GM23338 (cell line): ENCODE measurements around the gene CASQ2. TPM values are rescaled to one million over a fixed set of nuclear protein-coding genes. Genes with fewer than 3 reads are reported as not detected.

ENCODE experiments used
- EZH2phosphoT487 ChIP-seq: fragments of 200-600 bp; sonication (generic); IDR thresholded peaks from one replicate; pipeline ENCODE4 v1.8.1; 2018; ENCODE audit warnings: antibody characterized with exemption; ENCODE audit not compliant: unreplicated experiment
- JUNB ChIP-seq: IDR thresholded peaks from one replicate; pipeline ENCODE4 v1.6.1; 2016; ENCODE audit warnings: antibody characterized with exemption; ENCODE audit not compliant: unreplicated experiment
- NANOG ChIP-seq: IDR thresholded peaks from 2 replicates; pipeline ENCODE4 v1.6.1; 2016; ENCODE audit warnings: antibody characterized with exemption, borderline replicate concordance
- POLR2AphosphoS5 ChIP-seq: IDR thresholded peaks from 2 replicates; pipeline ENCODE4 v1.6.1; 2016; ENCODE audit warnings: antibody characterized with exemption, low read depth
- STAT1 ChIP-seq: IDR thresholded peaks from one replicate; pipeline ENCODE4 v1.6.1; 2016; ENCODE audit warnings: antibody characterized with exemption; ENCODE audit not compliant: unreplicated experiment
- ZNF331 ChIP-seq: fragments of 250-450 bp; sonication (Bioruptor Pico); IDR thresholded peaks from 2 replicates; pipeline ENCODE4 v1.5.0; 2020; ENCODE audit warnings: low read depth, mild to moderate bottlenecking, moderate library complexity
- polyA plus RNA-seq: library from polyadenylated mRNA; unstranded; fragments of >200 nt; fragmentation: Nextera tagmentation; extraction: Ambion mirVana; gene quantifications from 2 replicates; pipeline ENCODE4 v1.2.1, GENCODE V29; 2016
- total RNA-seq: library from RNA; depleted of rRNA; stranded (reverse); fragments of >200 nt; shearing (Covaris generic); gene quantifications from 2 replicates; pipeline ENCODE4 v1.2.3, GENCODE V29; 2014
- TF ChIP-seq, protein P1 (sequence below): fragments of 250-450 bp; sonication (Bioruptor Pico); IDR thresholded peaks from 2 replicates; pipeline ENCODE4 v1.5.0; 2020; ENCODE audit warnings: mild to moderate bottlenecking, moderate library complexity
- TF ChIP-seq, protein P2 (sequence below): IDR thresholded peaks from one replicate; pipeline ENCODE4 v1.6.1; 2018; ENCODE audit warnings: antibody characterized with exemption; ENCODE audit not compliant: unreplicated experiment

CASQ2 gene
- total and polyA plus RNA-seq, 2 experiments from 2014 or later = not detected

DNA sequence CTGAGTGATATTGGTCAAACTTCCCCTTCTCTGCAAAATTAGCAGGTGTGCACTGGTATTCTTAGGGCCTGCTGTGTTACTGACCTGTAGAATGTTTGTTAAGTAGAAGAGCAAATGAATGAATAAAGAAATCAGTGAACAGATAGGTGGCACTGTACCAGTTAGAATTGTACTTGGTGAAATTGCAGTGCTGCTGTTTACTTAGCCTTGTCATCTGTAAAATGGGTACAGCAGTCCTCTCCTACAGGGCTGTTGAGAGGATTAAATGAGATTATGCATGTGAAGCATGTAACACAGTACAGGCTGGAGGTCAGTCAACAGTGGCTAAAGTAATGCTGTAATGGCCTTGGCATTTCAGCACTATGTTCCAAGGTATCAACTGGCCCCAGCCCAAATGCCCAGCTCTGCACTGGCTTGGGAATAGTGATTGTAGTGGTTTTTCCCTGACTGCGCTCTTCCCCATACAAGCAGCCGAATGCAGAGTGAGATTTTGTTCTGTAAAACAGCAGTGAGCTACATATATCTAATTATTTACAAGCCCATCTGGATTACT is 116.2 kb downstream of the CASQ2 start (continued):
- TF ChIP-seq, protein P1, sequence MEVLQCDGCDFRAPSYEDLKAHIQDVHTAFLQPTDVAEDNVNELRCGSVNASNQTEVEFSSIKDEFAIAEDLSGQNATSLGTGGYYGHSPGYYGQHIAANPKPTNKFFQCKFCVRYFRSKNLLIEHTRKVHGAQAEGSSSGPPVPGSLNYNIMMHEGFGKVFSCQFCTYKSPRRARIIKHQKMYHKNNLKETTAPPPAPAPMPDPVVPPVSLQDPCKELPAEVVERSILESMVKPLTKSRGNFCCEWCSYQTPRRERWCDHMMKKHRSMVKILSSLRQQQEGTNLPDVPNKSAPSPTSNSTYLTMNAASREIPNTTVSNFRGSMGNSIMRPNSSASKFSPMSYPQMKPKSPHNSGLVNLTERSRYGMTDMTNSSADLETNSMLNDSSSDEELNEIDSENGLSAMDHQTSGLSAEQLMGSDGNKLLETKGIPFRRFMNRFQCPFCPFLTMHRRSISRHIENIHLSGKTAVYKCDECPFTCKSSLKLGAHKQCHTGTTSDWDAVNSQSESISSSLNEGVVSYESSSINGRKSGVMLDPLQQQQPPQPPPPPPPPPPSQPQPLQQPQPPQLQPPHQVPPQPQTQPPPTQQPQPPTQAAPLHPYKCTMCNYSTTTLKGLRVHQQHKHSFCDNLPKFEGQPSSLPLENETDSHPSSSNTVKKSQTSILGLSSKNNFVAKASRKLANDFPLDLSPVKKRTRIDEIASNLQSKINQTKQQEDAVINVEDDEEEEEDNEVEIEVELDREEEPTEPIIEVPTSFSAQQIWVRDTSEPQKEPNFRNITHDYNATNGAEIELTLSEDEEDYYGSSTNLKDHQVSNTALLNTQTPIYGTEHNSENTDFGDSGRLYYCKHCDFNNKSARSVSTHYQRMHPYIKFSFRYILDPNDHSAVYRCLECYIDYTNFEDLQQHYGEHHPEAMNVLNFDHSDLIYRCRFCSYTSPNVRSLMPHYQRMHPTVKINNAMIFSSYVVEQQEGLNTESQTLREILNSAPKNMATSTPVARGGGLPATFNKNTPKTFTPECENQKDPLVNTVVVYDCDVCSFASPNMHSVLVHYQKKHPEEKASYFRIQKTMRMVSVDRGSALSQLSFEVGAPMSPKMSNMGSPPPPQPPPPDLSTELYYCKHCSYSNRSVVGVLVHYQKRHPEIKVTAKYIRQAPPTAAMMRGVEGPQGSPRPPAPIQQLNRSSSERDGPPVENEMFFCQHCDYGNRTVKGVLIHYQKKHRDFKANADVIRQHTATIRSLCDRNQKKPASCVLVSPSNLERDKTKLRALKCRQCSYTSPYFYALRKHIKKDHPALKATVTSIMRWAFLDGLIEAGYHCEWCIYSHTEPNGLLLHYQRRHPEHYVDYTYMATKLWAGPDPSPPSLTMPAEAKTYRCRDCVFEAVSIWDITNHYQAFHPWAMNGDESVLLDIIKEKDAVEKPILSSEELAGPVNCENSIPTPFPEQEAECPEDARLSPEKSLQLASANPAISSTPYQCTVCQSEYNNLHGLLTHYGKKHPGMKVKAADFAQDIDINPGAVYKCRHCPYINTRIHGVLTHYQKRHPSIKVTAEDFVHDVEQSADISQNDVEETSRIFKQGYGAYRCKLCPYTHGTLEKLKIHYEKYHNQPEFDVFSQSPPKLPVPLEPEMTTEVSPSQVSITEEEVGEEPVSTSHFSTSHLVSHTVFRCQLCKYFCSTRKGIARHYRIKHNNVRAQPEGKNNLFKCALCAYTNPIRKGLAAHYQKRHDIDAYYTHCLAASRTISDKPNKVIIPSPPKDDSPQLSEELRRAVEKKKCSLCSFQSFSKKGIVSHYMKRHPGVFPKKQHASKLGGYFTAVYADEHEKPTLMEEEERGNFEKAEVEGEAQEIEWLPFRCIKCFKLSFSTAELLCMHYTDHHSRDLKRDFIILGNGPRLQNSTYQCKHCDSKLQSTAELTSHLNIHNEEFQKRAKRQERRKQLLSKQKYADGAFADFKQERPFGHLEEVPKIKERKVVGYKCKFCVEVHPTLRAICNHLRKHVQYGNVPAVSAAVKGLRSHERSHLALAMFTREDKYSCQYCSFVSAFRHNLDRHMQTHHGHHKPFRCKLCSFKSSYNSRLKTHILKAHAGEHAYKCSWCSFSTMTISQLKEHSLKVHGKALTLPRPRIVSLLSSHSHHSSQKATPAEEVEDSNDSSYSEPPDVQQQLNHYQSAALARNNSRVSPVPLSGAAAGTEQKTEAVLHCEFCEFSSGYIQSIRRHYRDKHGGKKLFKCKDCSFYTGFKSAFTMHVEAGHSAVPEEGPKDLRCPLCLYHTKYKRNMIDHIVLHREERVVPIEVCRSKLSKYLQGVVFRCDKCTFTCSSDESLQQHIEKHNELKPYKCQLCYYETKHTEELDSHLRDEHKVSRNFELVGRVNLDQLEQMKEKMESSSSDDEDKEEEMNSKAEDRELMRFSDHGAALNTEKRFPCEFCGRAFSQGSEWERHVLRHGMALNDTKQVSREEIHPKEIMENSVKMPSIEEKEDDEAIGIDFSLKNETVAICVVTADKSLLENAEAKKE (CRISPR knock-in tag) = no peak
- TF ChIP-seq, protein P2, sequence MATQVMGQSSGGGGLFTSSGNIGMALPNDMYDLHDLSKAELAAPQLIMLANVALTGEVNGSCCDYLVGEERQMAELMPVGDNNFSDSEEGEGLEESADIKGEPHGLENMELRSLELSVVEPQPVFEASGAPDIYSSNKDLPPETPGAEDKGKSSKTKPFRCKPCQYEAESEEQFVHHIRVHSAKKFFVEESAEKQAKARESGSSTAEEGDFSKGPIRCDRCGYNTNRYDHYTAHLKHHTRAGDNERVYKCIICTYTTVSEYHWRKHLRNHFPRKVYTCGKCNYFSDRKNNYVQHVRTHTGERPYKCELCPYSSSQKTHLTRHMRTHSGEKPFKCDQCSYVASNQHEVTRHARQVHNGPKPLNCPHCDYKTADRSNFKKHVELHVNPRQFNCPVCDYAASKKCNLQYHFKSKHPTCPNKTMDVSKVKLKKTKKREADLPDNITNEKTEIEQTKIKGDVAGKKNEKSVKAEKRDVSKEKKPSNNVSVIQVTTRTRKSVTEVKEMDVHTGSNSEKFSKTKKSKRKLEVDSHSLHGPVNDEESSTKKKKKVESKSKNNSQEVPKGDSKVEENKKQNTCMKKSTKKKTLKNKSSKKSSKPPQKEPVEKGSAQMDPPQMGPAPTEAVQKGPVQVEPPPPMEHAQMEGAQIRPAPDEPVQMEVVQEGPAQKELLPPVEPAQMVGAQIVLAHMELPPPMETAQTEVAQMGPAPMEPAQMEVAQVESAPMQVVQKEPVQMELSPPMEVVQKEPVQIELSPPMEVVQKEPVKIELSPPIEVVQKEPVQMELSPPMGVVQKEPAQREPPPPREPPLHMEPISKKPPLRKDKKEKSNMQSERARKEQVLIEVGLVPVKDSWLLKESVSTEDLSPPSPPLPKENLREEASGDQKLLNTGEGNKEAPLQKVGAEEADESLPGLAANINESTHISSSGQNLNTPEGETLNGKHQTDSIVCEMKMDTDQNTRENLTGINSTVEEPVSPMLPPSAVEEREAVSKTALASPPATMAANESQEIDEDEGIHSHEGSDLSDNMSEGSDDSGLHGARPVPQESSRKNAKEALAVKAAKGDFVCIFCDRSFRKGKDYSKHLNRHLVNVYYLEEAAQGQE = no peak
- TF ChIP-seq JUNB (no peak), STAT1 (no peak), EZH2phosphoT487 (no peak), NANOG (no peak), ZNF331 (CRISPR knock-in tag) (no peak), POLR2AphosphoS5 (no peak)
